HEK293 (cell line): ENCODE data around the gene RASSF9.

ENCODE experiments used
- BCL6B ChIP-seq: fragments of 450-650 bp; formaldehyde crosslinking; IDR thresholded peaks from 2 replicates; pipeline ENCODE4 v1.5.1; 2017; ENCODE audit warnings: missing biosample characterization, missing genetic modification characterization
- ELK4 ChIP-seq: IDR thresholded peaks from 2 replicates; pipeline ENCODE4 v1.6.1; 2011; ENCODE audit warnings: mild to moderate bottlenecking, low read depth, low read length, borderline replicate concordance
- KLF7 ChIP-seq: fragments of 450-650 bp; formaldehyde crosslinking; IDR thresholded peaks from 2 replicates; pipeline ENCODE4 v1.5.1; 2016; ENCODE audit warnings: missing biosample characterization, missing genetic modification characterization, borderline replicate concordance
- KLF8 ChIP-seq: fragments of 450-650 bp; formaldehyde crosslinking; IDR thresholded peaks from 2 replicates; pipeline ENCODE4 v1.5.1; 2016; ENCODE audit warnings: missing biosample characterization, missing genetic modification characterization
- OSR2 ChIP-seq: fragments of 450-650 bp; formaldehyde crosslinking; IDR thresholded peaks from 2 replicates; pipeline ENCODE4 v1.5.1; 2016; ENCODE audit warnings: missing biosample characterization, missing genetic modification characterization
- RBAK ChIP-seq: fragments of 450-650 bp; formaldehyde crosslinking; IDR thresholded peaks from 2 replicates; pipeline ENCODE4 v1.5.1; 2016; ENCODE audit warnings: missing biosample characterization, missing genetic modification characterization
- REST ChIP-seq: fragments of 450-650 bp; formaldehyde crosslinking; IDR thresholded peaks from 2 replicates; pipeline ENCODE4 v1.5.1; 2016; ENCODE audit warnings: missing biosample characterization, missing genetic modification characterization
- SALL2 ChIP-seq: fragments of 450-650 bp; formaldehyde crosslinking; IDR thresholded peaks from 2 replicates; pipeline ENCODE4 v1.5.0; 2017; ENCODE audit warnings: missing biosample characterization, mild to moderate bottlenecking, missing genetic modification characterization, borderline replicate concordance
- TRIM28 ChIP-seq: IDR thresholded peaks from 2 replicates; pipeline ENCODE4 v1.6.1; 2011; ENCODE audit warnings: low read length, control low read depth, borderline replicate concordance
- ZBTB11 ChIP-seq: fragments of 450-650 bp; formaldehyde crosslinking; conservative IDR thresholded peaks from 2 replicates; pipeline ENCODE4 v1.5.1; 2016; ENCODE audit warnings: low read depth, missing biosample characterization, missing genetic modification characterization
- ZBTB7A ChIP-seq: fragments of 450-650 bp; formaldehyde crosslinking; IDR thresholded peaks from 2 replicates; pipeline ENCODE4 v1.5.1; 2016; ENCODE audit warnings: low read depth, missing biosample characterization, missing genetic modification characterization
- ZNF140 ChIP-seq: fragments of 450-650 bp; formaldehyde crosslinking; IDR thresholded peaks from 2 replicates; pipeline ENCODE4 v1.5.1; 2016; ENCODE audit warnings: missing biosample characterization, missing genetic modification characterization
- ZNF175 ChIP-seq: fragments of 450-650 bp; formaldehyde crosslinking; IDR thresholded peaks from 2 replicates; pipeline ENCODE4 v1.5.1; 2016; ENCODE audit warnings: missing biosample characterization, missing genetic modification characterization
- ZNF19 ChIP-seq: fragments of 450-650 bp; formaldehyde crosslinking; IDR thresholded peaks from 2 replicates; pipeline ENCODE4; 2016; ENCODE audit warnings: missing biosample characterization, missing genetic modification characterization, low read depth
- ZNF24 ChIP-seq: fragments of 450-650 bp; formaldehyde crosslinking; IDR thresholded peaks from 2 replicates; pipeline ENCODE4 v1.5.1; 2016; ENCODE audit warnings: missing biosample characterization, missing genetic modification characterization
- ZNF302 ChIP-seq: fragments of 450-650 bp; formaldehyde crosslinking; IDR thresholded peaks from 2 replicates; pipeline ENCODE4 v1.5.1; 2016; ENCODE audit warnings: missing biosample characterization, missing genetic modification characterization, low read depth
- ZNF366 ChIP-seq: fragments of 450-650 bp; formaldehyde crosslinking; conservative IDR thresholded peaks from 2 replicates; pipeline ENCODE4 v1.5.1; 2016; ENCODE audit warnings: missing biosample characterization, missing genetic modification characterization
- ZNF398 ChIP-seq: fragments of 450-650 bp; formaldehyde crosslinking; IDR thresholded peaks from 2 replicates; pipeline ENCODE4 v1.5.1; 2017; ENCODE audit warnings: missing biosample characterization, missing genetic modification characterization
- ZNF416 ChIP-seq: fragments of 450-650 bp; formaldehyde crosslinking; IDR thresholded peaks from 2 replicates; pipeline ENCODE4 v1.5.1; 2016; ENCODE audit warnings: missing biosample characterization, missing genetic modification characterization
- ZNF48 ChIP-seq: fragments of 450-650 bp; formaldehyde crosslinking; IDR thresholded peaks from 2 replicates; pipeline ENCODE4 v1.5.1; 2016; ENCODE audit warnings: missing biosample characterization, missing genetic modification characterization
- ZNF560 ChIP-seq: fragments of 450-650 bp; formaldehyde crosslinking; IDR thresholded peaks from 2 replicates; pipeline ENCODE4 v1.5.1; 2017; ENCODE audit warnings: missing biosample characterization, missing genetic modification characterization, borderline replicate concordance
- ZNF585B ChIP-seq: fragments of 450-650 bp; formaldehyde crosslinking; IDR thresholded peaks from 2 replicates; pipeline ENCODE4 v1.5.1; 2016; ENCODE audit warnings: missing biosample characterization, missing genetic modification characterization
- ZNF610 ChIP-seq: fragments of 450-650 bp; formaldehyde crosslinking; IDR thresholded peaks from 2 replicates; pipeline ENCODE4 v1.5.1; 2016; ENCODE audit warnings: missing biosample characterization, missing genetic modification characterization, borderline replicate concordance
- ZNF621 ChIP-seq: fragments of 450-650 bp; formaldehyde crosslinking; IDR thresholded peaks from 2 replicates; pipeline ENCODE4 v1.5.1; 2017; ENCODE audit warnings: missing biosample characterization, missing genetic modification characterization
- ZNF629 ChIP-seq: fragments of 450-650 bp; formaldehyde crosslinking; IDR thresholded peaks from 2 replicates; pipeline ENCODE4 v1.5.1; 2017; ENCODE audit warnings: missing biosample characterization, missing genetic modification characterization
- ZNF658 ChIP-seq: fragments of 450-650 bp; formaldehyde crosslinking; IDR thresholded peaks from 2 replicates; pipeline ENCODE4; 2016; ENCODE audit warnings: missing biosample characterization, missing genetic modification characterization
- ZNF670 ChIP-seq: fragments of 450-650 bp; formaldehyde crosslinking; IDR thresholded peaks from 2 replicates; pipeline ENCODE4 v1.5.1; 2016; ENCODE audit warnings: missing biosample characterization, missing genetic modification characterization, low read depth
- ZNF701 ChIP-seq: fragments of 450-650 bp; formaldehyde crosslinking; IDR thresholded peaks from 2 replicates; pipeline ENCODE4 v1.5.1; 2016; ENCODE audit warnings: missing biosample characterization, missing genetic modification characterization
- ZNF76 ChIP-seq: fragments of 450-650 bp; formaldehyde crosslinking; IDR thresholded peaks from 2 replicates; pipeline ENCODE4; 2016; ENCODE audit warnings: low read depth, missing biosample characterization, missing genetic modification characterization, borderline replicate concordance
- ZNF830 ChIP-seq: fragments of 450-650 bp; IDR thresholded peaks from 2 replicates; pipeline ENCODE4 v1.5.0; 2018; ENCODE audit warnings: missing biosample characterization, missing genetic modification characterization, low read depth, mild to moderate bottlenecking, moderate library complexity
- ZSCAN16 ChIP-seq: fragments of 450-650 bp; formaldehyde crosslinking; IDR thresholded peaks from 2 replicates; pipeline ENCODE4 v1.5.1; 2016; ENCODE audit warnings: missing biosample characterization, missing genetic modification characterization

RASSF9 gene

GRCh38 chr12:85833579-85833978, 2.6 kb downstream of the RASSF9 start (continued):
- TF ChIP-seq ZNF48 (tag by site-specific recombination) (no peak), KLF8 (no peak), ZNF658 (tag by site-specific recombination) (no peak), ZNF140 (no peak), ZNF585B (tag by site-specific recombination) (no peak), OSR2 (tag by site-specific recombination) (peak; percentile 53; the same call in 1 of the 2 replicates), ZSCAN16 (tag by site-specific recombination) (no peak), ZBTB7A (tag by site-specific recombination) (no peak), ZNF621 (tag by site-specific recombination) (no peak), ZNF366 (tag by site-specific recombination) (peak; percentile 30), ZNF76 (no peak), ELK4 (no peak), BCL6B (tag by site-specific recombination) (peak; percentile 92), ZNF175 (tag by site-specific recombination) (no peak), ZNF701 (tag by site-specific recombination) (no peak), ZNF398 (tag by site-specific recombination) (no peak), RBAK (no peak), ZNF670 (tag by site-specific recombination) (no peak), ZNF19 (tag by site-specific recombination) (no peak), ZNF629 (no peak), ZBTB11 (tag by site-specific recombination) (no peak), ZNF830 (tag by site-specific recombination) (no peak), ZNF610 (tag by site-specific recombination) (no peak), KLF7 (tag by site-specific recombination) (no peak), TRIM28 (no peak), SALL2 (tag by site-specific recombination) (no peak), ZNF416 (tag by site-specific recombination) (no peak), ZNF560 (no peak), ZNF302 (tag by site-specific recombination) (no peak), REST (tag by site-specific recombination) (no peak), ZNF24 (tag by site-specific recombination) (no peak)
